Gastroesophageal sphincter (tissue), 4 donors: ENCODE results near the gene MSH6. TPM values are rescaled to one million over a fixed set of nuclear protein-coding genes. Genes with fewer than 3 reads are reported as not detected.

Experiments
- ATAC-seq: fragments of 150-250 bp; one replicate; pipeline ENCODE4 v1.9.1; 2016; ENCODE audit warnings: mild to moderate bottlenecking, moderate library complexity
- H3K27ac ChIP-seq, 4 donors: fragments of 200-600 bp; sonication (generic) in 3 of 4; 1 replicate in 3 of 4; 2 replicates in 1 of 4; pipeline ENCODE4 v1.5.1; 2016 to 2019
- H3K27me3 ChIP-seq: fragments of 200-600 bp; sonication (generic); one replicate; pipeline ENCODE4 v1.5.1; 2019
- H3K36me3 ChIP-seq, 2 donors: fragments of 200-600 bp; sonication (generic); one replicate each; pipeline ENCODE4 v1.5.1; 2019; ENCODE audit warnings: control low read depth in 1 of 2
- H3K4me1 ChIP-seq, 3 donors: fragments of 200-600 bp; sonication (generic); 1 replicate in 2 of 3; 2 replicates in 1 of 3; pipeline ENCODE4 v1.5.1; 2016 to 2019; ENCODE audit warnings: control low read depth in 2 of 3
- H3K4me3 ChIP-seq, 2 donors: fragments of 200-600 bp; sonication (generic); one replicate each; pipeline ENCODE4 v1.5.1; 2019; ENCODE audit warnings: mild to moderate bottlenecking in 1 of 2, moderate library complexity in 1 of 2
- H3K9me3 ChIP-seq, 3 donors: fragments of 200-600 bp; sonication (generic); one replicate each; pipeline ENCODE4 v1.5.1; 2017 to 2019; ENCODE audit warnings: control low read depth in 2 of 3
- EP300 ChIP-seq: sonication (generic); formaldehyde crosslinking; IDR thresholded peaks from one replicate; pipeline ENCODE4 v1.6.1; 2017; ENCODE audit warnings: antibody characterized with exemption, mild to moderate bottlenecking
- POLR2A ChIP-seq, 2 donors: fragments of 450-650 bp; IDR thresholded peaks; one replicate each; pipeline ENCODE4 v1.6.1; 2017; ENCODE audit warnings: antibody characterized with exemption in 2 of 2, mild to moderate bottlenecking in 2 of 2, moderate library complexity in 1 of 2
- POLR2AphosphoS5 ChIP-seq: sonication (generic); formaldehyde crosslinking; IDR thresholded peaks from one replicate; pipeline ENCODE4 v1.6.1; 2017; ENCODE audit warnings: antibody characterized with exemption
- WGBS, 2 donors: methylation state at CpG; one replicate each; pipeline ENCODE4 v1.1.5; 2018; ENCODE audit warnings: low coverage in 1 of 2; 5-methylcytosine and 5-hydroxymethylcytosine counted together
- total RNA-seq, 4 donors: library from RNA; depleted of rRNA; stranded (reverse); fragments of >200 nt; gene quantifications; one replicate each; pipeline ENCODE4 v1.1.0, GENCODE V29; 2016
- TF ChIP-seq, protein P1 (sequence below), 4 experiments: fragments of 200-600 bp in 2 of 4; fragments of 450-650 bp in 2 of 4; sonication (generic) in 1 of 4; IDR thresholded peaks; one replicate each; pipeline ENCODE4 v1.5.1; 2017 to 2019; ENCODE audit warnings: antibody characterized with exemption in 4 of 4, mild to moderate bottlenecking in 2 of 4, moderate library complexity in 2 of 4

Gene MSH6
- total RNA-seq, 4 donors from 2014 or later: 31.1 to 57.0 (median 48.1) TPM

- ATAC-seq: no peak
- Histone ChIP-seq H3K27me3 (no peaks in the 10 kb centered on the region), H3K9me3 (peaks cover 0 to 16% (median 0%) of the 10 kb centered on the region in 3 donors), H3K27ac (peak overlapping the region in 2 of 4 donors; percentile 4 to 15), H3K4me1 (peaks cover 0 to 44% (median 0%) of the 10 kb centered on the region in 3 donors), H3K4me3 (no peak overlapping the region), H3K36me3 (peaks cover 5 to 99% of the 10 kb centered on the region in 2 donors)
- WGBS, 2 donors: 33 to 37% methylated on average over 6 of the region's 6 CpGs
- TF ChIP-seq POLR2A (IDR thresholded peaks at IDR 0.05) (no peak), POLR2AphosphoS5 (no peak), EP300 (no peak)
- TF ChIP-seq, protein P1, sequence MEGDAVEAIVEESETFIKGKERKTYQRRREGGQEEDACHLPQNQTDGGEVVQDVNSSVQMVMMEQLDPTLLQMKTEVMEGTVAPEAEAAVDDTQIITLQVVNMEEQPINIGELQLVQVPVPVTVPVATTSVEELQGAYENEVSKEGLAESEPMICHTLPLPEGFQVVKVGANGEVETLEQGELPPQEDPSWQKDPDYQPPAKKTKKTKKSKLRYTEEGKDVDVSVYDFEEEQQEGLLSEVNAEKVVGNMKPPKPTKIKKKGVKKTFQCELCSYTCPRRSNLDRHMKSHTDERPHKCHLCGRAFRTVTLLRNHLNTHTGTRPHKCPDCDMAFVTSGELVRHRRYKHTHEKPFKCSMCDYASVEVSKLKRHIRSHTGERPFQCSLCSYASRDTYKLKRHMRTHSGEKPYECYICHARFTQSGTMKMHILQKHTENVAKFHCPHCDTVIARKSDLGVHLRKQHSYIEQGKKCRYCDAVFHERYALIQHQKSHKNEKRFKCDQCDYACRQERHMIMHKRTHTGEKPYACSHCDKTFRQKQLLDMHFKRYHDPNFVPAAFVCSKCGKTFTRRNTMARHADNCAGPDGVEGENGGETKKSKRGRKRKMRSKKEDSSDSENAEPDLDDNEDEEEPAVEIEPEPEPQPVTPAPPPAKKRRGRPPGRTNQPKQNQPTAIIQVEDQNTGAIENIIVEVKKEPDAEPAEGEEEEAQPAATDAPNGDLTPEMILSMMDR (IDR thresholded peaks at IDR 0.05): no peak
These were observed 22.9 kb downstream of the MSH6 start for GRCh38 chr2:47805850-47806249.

- Histone ChIP-seq H3K9me3 (peaks cover 0 to 8% (median 0%) of the 10 kb centered on the region in 3 donors), H3K27ac (peak overlapping the region in 2 of 4 donors; percentile 4 to 30), H3K4me3 (no peak overlapping the region), H3K36me3 (peaks cover under 1 to 85% of the 10 kb centered on the region in 2 donors), H3K4me1 (peaks cover 0 to 60% (median 0%) of the 10 kb centered on the region in 3 donors), H3K27me3 (no peaks in the 10 kb centered on the region)
- 32 to 40% methylated on average over 4 of the region's 4 CpGs for WGBS, 2 donors
- no peak for ATAC-seq
- TF ChIP-seq POLR2A (IDR thresholded peaks at IDR 0.05) (no peak), POLR2AphosphoS5 (no peak), EP300 (no peak)
- TF ChIP-seq, protein P1 (IDR thresholded peaks at IDR 0.05): no peak
These were observed 25.7 kb downstream of the MSH6 start for GRCh38 chr2:47808614-47809013.

GRCh38 chr2:47809903-47810302 lies 27.0 kb downstream of the MSH6 start:
- 63 to 82% methylated on average over 2 of the region's 2 CpGs for WGBS, 2 donors
- H3K9me3 ChIP-seq: no peaks in the 10 kb centered on the region
- H3K36me3 ChIP-seq: peaks cover 0 to 83% of the 10 kb centered on the region in 2 donors
- no peak for ATAC-seq
- no peak overlapping the region for H3K4me3 ChIP-seq
- H3K27me3 ChIP-seq: no peaks in the 10 kb centered on the region
- no peak for TF ChIP-seq POLR2A (IDR thresholded peaks at IDR 0.05)
- TF ChIP-seq POLR2AphosphoS5: no peak
- no peak for TF ChIP-seq EP300
- H3K4me1 ChIP-seq: peaks cover 0 to 60% (median 0%) of the 10 kb centered on the region in 3 donors
- H3K27ac ChIP-seq: no peak overlapping the region

DNA sequence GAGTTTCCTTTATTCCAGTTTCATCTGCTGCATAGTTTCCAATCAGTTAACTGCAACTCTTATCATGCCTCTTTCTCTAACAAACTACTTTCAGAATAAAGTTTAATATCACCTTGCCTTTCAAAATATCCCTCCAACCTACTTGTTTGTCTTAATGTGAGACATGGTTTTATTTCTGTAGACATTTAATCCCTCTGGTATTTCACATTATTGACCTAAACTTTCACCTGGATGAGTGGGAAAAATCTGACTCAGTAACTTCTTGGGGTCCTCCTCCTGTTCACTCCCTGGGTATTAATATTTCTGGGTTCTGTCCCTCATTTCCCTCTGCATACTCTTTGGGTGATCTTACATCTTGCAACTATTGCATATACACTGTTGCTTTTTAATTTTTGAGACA lies 27.9 kb downstream of the MSH6 start:
- peaks cover 0 to 83% of the 10 kb centered on the region in 2 donors for H3K36me3 ChIP-seq
- H3K9me3 ChIP-seq: no peaks in the 10 kb centered on the region
- TF ChIP-seq EP300 (no peak), POLR2A (IDR thresholded peaks at IDR 0.05) (no peak), POLR2AphosphoS5 (no peak)
- TF ChIP-seq, protein P1 (IDR thresholded peaks at IDR 0.05): no peak
- no peak overlapping the region for H3K4me3 ChIP-seq
- H3K27ac ChIP-seq: no peak overlapping the region
- no peaks in the 10 kb centered on the region for H3K27me3 ChIP-seq
- H3K4me1 ChIP-seq: peaks cover 0 to 58% (median 0%) of the 10 kb centered on the region in 3 donors
- no peak for ATAC-seq

DNA sequence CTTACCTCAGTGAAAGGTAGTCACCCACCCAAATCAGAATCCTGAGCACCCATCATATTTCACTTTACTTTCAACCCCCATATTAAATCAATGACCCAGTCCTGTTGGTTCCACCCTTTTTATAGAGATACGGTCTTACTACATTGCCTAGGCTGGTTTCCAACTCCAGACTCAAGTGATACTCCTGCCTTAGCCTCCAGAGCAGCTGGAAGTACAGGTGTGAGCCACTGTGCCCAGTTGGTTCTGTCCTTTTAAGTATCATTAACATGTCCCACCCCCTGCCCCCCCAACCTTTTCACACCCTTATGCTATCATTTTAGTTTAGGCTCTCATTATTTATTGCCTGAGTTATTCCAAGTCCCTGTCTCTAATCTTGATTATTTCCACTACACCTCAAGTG lies 28.7 kb downstream of the MSH6 start:
- 73 to 83% methylated on average over 1 of the region's 1 CpG for WGBS, 2 donors
- TF ChIP-seq EP300 (no peak), POLR2AphosphoS5 (no peak), POLR2A (IDR thresholded peaks at IDR 0.05) (no peak)
- TF ChIP-seq, protein P1 (IDR thresholded peaks at IDR 0.05): no peak
- Histone ChIP-seq H3K4me3 (no peak overlapping the region), H3K4me1 (peaks cover 0 to 50% (median 0%) of the 10 kb centered on the region in 3 donors), H3K36me3 (peaks cover 0 to 83% of the 10 kb centered on the region in 2 donors), H3K27me3 (no peaks in the 10 kb centered on the region), H3K9me3 (no peaks in the 10 kb centered on the region), H3K27ac (peak overlapping the region in 1 of 4 donors; percentile 9)
- ATAC-seq: no peak
